HEK293 (cell line): ENCODE measurements around the gene PTPRG.
A peak's percentile ranks its signal among the peaks of the same experiment; 100 is the strongest.

ENCODE experiments used
- BCL11A ChIP-seq: fragments of 450-650 bp; formaldehyde crosslinking; IDR thresholded peaks from 2 replicates; pipeline ENCODE4 v1.5.1; 2016; ENCODE audit warnings: low read depth, missing biosample characterization, missing genetic modification characterization
- FEZF1 ChIP-seq: fragments of 450-650 bp; formaldehyde crosslinking; IDR thresholded peaks from 2 replicates; pipeline ENCODE4 v1.5.1; 2016; ENCODE audit warnings: missing biosample characterization, missing genetic modification characterization
- GLIS2 ChIP-seq: fragments of 450-650 bp; formaldehyde crosslinking; IDR thresholded peaks from 2 replicates; pipeline ENCODE4 v1.5.1; 2016; ENCODE audit warnings: missing biosample characterization, missing genetic modification characterization
- IKZF3 ChIP-seq: fragments of 450-650 bp; IDR thresholded peaks from 2 replicates; pipeline ENCODE4 v1.5.0; 2018; ENCODE audit warnings: missing biosample characterization, mild to moderate bottlenecking, missing genetic modification characterization, moderate library complexity
- KLF8 ChIP-seq: fragments of 450-650 bp; formaldehyde crosslinking; IDR thresholded peaks from 2 replicates; pipeline ENCODE4 v1.5.1; 2016; ENCODE audit warnings: missing biosample characterization, missing genetic modification characterization
- PATZ1 ChIP-seq: fragments of 450-650 bp; formaldehyde crosslinking; IDR thresholded peaks from 2 replicates; pipeline ENCODE4 v1.5.1; 2016; ENCODE audit warnings: missing biosample characterization, missing genetic modification characterization
- SETDB1 ChIP-seq: IDR thresholded peaks from one replicate; pipeline ENCODE4 v1.6.1; 2017; ENCODE audit warnings: mild to moderate bottlenecking, low read length, moderate library complexity, mixed read lengths; ENCODE audit not compliant: insufficient read length
- SP2 ChIP-seq: fragments of 450-650 bp; formaldehyde crosslinking; IDR thresholded peaks from 2 replicates; pipeline ENCODE4 v1.5.1; 2016; ENCODE audit warnings: missing biosample characterization, missing genetic modification characterization
- SP3 ChIP-seq: fragments of 450-650 bp; formaldehyde crosslinking; IDR thresholded peaks from 2 replicates; pipeline ENCODE4 v1.5.1; 2016; ENCODE audit warnings: missing biosample characterization, missing genetic modification characterization
- SP7 ChIP-seq: fragments of 450-650 bp; formaldehyde crosslinking; IDR thresholded peaks from 2 replicates; pipeline ENCODE4 v1.5.1; 2016; ENCODE audit warnings: missing biosample characterization, missing genetic modification characterization
- ZEB2 ChIP-seq: fragments of 450-650 bp; formaldehyde crosslinking; IDR thresholded peaks from 2 replicates; pipeline ENCODE4 v1.5.1; 2016; ENCODE audit warnings: missing biosample characterization, missing genetic modification characterization
- ZFHX2 ChIP-seq: fragments of 450-650 bp; formaldehyde crosslinking; conservative IDR thresholded peaks from 2 replicates; pipeline ENCODE4 v1.5.1; 2016; ENCODE audit warnings: missing biosample characterization, missing genetic modification characterization
- ZFP3 ChIP-seq: fragments of 450-650 bp; formaldehyde crosslinking; IDR thresholded peaks from 2 replicates; pipeline ENCODE4 v1.5.1; 2016; ENCODE audit warnings: low read depth, missing biosample characterization, missing genetic modification characterization
- ZNF146 ChIP-seq: fragments of 450-650 bp; formaldehyde crosslinking; IDR thresholded peaks from 2 replicates; pipeline ENCODE4 v1.5.1; 2016; ENCODE audit warnings: missing biosample characterization, missing genetic modification characterization
- ZNF174 ChIP-seq: fragments of 450-650 bp; formaldehyde crosslinking; IDR thresholded peaks from 2 replicates; pipeline ENCODE4 v1.5.0; 2017; ENCODE audit warnings: missing biosample characterization, mild to moderate bottlenecking, missing genetic modification characterization
- ZNF18 ChIP-seq: fragments of 450-650 bp; formaldehyde crosslinking; IDR thresholded peaks from 2 replicates; pipeline ENCODE4 v1.5.1; 2016; ENCODE audit warnings: missing biosample characterization, missing genetic modification characterization
- ZNF2 ChIP-seq: fragments of 450-650 bp; formaldehyde crosslinking; IDR thresholded peaks from 2 replicates; pipeline ENCODE4 v1.5.1; 2016; ENCODE audit warnings: missing biosample characterization, missing genetic modification characterization
- ZNF23 ChIP-seq: fragments of 450-650 bp; formaldehyde crosslinking; IDR thresholded peaks from 2 replicates; pipeline ENCODE4 v1.5.1; 2016; ENCODE audit warnings: missing biosample characterization, missing genetic modification characterization, borderline replicate concordance
- ZNF24 ChIP-seq: fragments of 450-650 bp; formaldehyde crosslinking; IDR thresholded peaks from 2 replicates; pipeline ENCODE4 v1.5.1; 2016; ENCODE audit warnings: missing biosample characterization, missing genetic modification characterization
- ZNF302 ChIP-seq: fragments of 450-650 bp; formaldehyde crosslinking; IDR thresholded peaks from 2 replicates; pipeline ENCODE4 v1.5.1; 2016; ENCODE audit warnings: missing biosample characterization, missing genetic modification characterization, low read depth
- ZNF335 ChIP-seq: fragments of 450-650 bp; formaldehyde crosslinking; conservative IDR thresholded peaks from 2 replicates; pipeline ENCODE4 v1.5.1; 2016; ENCODE audit warnings: missing biosample characterization, missing genetic modification characterization
- ZNF37A ChIP-seq: fragments of 450-650 bp; IDR thresholded peaks from 2 replicates; pipeline ENCODE4 v1.5.1; 2018; ENCODE audit warnings: missing biosample characterization, missing genetic modification characterization
- ZNF426 ChIP-seq: fragments of 450-650 bp; formaldehyde crosslinking; IDR thresholded peaks from 2 replicates; pipeline ENCODE4 v1.5.1; 2017; ENCODE audit warnings: missing biosample characterization, missing genetic modification characterization, mild to moderate bottlenecking, inconsistent platforms, moderate library complexity
- ZNF549 ChIP-seq: fragments of 450-650 bp; IDR thresholded peaks from 2 replicates; pipeline ENCODE4 v1.5.1; 2018; ENCODE audit warnings: missing biosample characterization, missing genetic modification characterization, mild to moderate bottlenecking, inconsistent platforms, moderate library complexity
- ZNF623 ChIP-seq: fragments of 450-650 bp; formaldehyde crosslinking; IDR thresholded peaks from 2 replicates; pipeline ENCODE4 v1.5.1; 2016; ENCODE audit warnings: missing biosample characterization, missing genetic modification characterization
- ZNF768 ChIP-seq: fragments of 450-650 bp; formaldehyde crosslinking; IDR thresholded peaks from 2 replicates; pipeline ENCODE4 v1.5.1; 2018; ENCODE audit warnings: missing biosample characterization, mild to moderate bottlenecking, missing genetic modification characterization
- ZNF777 ChIP-seq: fragments of 450-650 bp; formaldehyde crosslinking; IDR thresholded peaks from 2 replicates; pipeline ENCODE4 v1.5.1; 2017; ENCODE audit warnings: missing biosample characterization, missing genetic modification characterization, borderline replicate concordance
- ZNF792 ChIP-seq: fragments of 450-650 bp; formaldehyde crosslinking; IDR thresholded peaks from 2 replicates; pipeline ENCODE4 v1.5.1; 2016; ENCODE audit warnings: missing biosample characterization, missing genetic modification characterization
- ZSCAN16 ChIP-seq: fragments of 450-650 bp; formaldehyde crosslinking; IDR thresholded peaks from 2 replicates; pipeline ENCODE4 v1.5.1; 2016; ENCODE audit warnings: missing biosample characterization, missing genetic modification characterization
- TF ChIP-seq, protein P1 (sequence below): fragments of 450-650 bp; formaldehyde crosslinking; IDR thresholded peaks from 2 replicates; pipeline ENCODE4 v1.5.1; 2017; ENCODE audit warnings: missing biosample characterization, missing genetic modification characterization
- TF ChIP-seq, protein P2 (sequence below): fragments of 450-650 bp; formaldehyde crosslinking; IDR thresholded peaks from 2 replicates; pipeline ENCODE4 v1.5.1; 2016; ENCODE audit warnings: missing biosample characterization, missing genetic modification characterization, borderline replicate concordance
- TF ChIP-seq, protein P3 (sequence below): fragments of 450-650 bp; formaldehyde crosslinking; IDR thresholded peaks from 2 replicates; pipeline ENCODE4 v1.5.1; 2016; ENCODE audit warnings: missing biosample characterization, missing genetic modification characterization

PTPRG gene

GRCh38 chr3:61650719-61651410 lies 89.5 kb downstream of the PTPRG start (continued):
- TF ChIP-seq, protein P1, sequence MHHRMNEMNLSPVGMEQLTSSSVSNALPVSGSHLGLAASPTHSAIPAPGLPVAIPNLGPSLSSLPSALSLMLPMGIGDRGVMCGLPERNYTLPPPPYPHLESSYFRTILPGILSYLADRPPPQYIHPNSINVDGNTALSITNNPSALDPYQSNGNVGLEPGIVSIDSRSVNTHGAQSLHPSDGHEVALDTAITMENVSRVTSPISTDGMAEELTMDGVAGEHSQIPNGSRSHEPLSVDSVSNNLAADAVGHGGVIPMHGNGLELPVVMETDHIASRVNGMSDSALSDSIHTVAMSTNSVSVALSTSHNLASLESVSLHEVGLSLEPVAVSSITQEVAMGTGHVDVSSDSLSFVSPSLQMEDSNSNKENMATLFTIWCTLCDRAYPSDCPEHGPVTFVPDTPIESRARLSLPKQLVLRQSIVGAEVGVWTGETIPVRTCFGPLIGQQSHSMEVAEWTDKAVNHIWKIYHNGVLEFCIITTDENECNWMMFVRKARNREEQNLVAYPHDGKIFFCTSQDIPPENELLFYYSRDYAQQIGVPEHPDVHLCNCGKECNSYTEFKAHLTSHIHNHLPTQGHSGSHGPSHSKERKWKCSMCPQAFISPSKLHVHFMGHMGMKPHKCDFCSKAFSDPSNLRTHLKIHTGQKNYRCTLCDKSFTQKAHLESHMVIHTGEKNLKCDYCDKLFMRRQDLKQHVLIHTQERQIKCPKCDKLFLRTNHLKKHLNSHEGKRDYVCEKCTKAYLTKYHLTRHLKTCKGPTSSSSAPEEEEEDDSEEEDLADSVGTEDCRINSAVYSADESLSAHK (tag by site-specific recombination): 0 out of 2 replicates have a peak, but pooled peaks have one; percentile 65
- TF ChIP-seq BCL11A (tag by site-specific recombination): peak; percentile 71; the same call in 1 of the 2 replicates
- no peak for TF ChIP-seq SETDB1
- no peak for TF ChIP-seq ZNF23 (tag by site-specific recombination)
- TF ChIP-seq KLF8 (tag by site-specific recombination): no peak
- no peak for TF ChIP-seq ZNF146 (tag by site-specific recombination)
- no peak for TF ChIP-seq ZNF623 (tag by site-specific recombination)
- TF ChIP-seq SP2: no peak
- TF ChIP-seq ZSCAN16: no peak
- TF ChIP-seq SP7 (tag by site-specific recombination): peak; percentile 57; the same call in 1 of the 2 replicates
- TF ChIP-seq ZNF174: no peak
- no peak for TF ChIP-seq PATZ1 (tag by site-specific recombination)
- no peak for TF ChIP-seq ZNF2 (tag by site-specific recombination)
- TF ChIP-seq ZNF302 (tag by site-specific recombination): no peak
- no peak for TF ChIP-seq ZNF777 (tag by site-specific recombination)
- 0 out of 2 replicates have a peak, but pooled peaks have one; percentile 5 for TF ChIP-seq ZNF426 (tag by site-specific recombination)
- no peak for TF ChIP-seq SP3
- TF ChIP-seq, protein P2, sequence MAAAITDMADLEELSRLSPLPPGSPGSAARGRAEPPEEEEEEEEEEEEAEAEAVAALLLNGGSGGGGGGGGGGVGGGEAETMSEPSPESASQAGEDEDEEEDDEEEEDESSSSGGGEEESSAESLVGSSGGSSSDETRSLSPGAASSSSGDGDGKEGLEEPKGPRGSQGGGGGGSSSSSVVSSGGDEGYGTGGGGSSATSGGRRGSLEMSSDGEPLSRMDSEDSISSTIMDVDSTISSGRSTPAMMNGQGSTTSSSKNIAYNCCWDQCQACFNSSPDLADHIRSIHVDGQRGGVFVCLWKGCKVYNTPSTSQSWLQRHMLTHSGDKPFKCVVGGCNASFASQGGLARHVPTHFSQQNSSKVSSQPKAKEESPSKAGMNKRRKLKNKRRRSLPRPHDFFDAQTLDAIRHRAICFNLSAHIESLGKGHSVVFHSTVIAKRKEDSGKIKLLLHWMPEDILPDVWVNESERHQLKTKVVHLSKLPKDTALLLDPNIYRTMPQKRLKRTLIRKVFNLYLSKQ (tag by site-specific recombination): no peak
- no peak for TF ChIP-seq ZFHX2 (tag by site-specific recombination)
- peak; percentile 70; the same call in 1 of the 2 replicates for TF ChIP-seq ZNF18 (tag by site-specific recombination)
- TF ChIP-seq ZNF768 (tag by site-specific recombination): no peak
- no peak for TF ChIP-seq GLIS2 (tag by site-specific recombination)
- no peak for TF ChIP-seq IKZF3
- peak; percentile 87 for TF ChIP-seq FEZF1 (tag by site-specific recombination)
- no peak for TF ChIP-seq ZNF549 (tag by site-specific recombination)
- peak; percentile 30; the same call in 1 of the 2 replicates for TF ChIP-seq ZNF335 (tag by site-specific recombination)
- 0 out of 2 replicates have a peak, but pooled peaks have one; percentile 5 for TF ChIP-seq ZFP3 (tag by site-specific recombination)
- TF ChIP-seq ZEB2 (tag by site-specific recombination): peak; percentile 78
- TF ChIP-seq, protein P3, sequence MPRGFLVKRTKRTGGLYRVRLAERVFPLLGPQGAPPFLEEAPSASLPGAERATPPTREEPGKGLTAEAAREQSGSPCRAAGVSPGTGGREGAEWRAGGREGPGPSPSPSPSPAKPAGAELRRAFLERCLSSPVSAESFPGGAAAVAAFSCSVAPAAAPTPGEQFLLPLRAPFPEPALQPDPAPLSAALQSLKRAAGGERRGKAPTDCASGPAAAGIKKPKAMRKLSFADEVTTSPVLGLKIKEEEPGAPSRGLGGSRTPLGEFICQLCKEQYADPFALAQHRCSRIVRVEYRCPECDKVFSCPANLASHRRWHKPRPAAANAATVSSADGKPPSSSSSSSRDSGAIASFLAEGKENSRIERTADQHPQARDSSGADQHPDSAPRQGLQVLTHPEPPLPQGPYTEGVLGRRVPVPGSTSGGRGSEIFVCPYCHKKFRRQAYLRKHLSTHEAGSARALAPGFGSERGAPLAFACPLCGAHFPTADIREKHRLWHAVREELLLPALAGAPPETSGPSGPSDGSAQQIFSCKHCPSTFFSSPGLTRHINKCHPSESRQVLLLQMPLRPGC (tag by site-specific recombination): 0 out of 2 replicates have a peak, but pooled peaks have one; percentile 27
- TF ChIP-seq ZNF792 (tag by site-specific recombination): no peak
- peak; percentile 62; the same call in 1 of the 2 replicates for TF ChIP-seq ZNF24 (tag by site-specific recombination)
- TF ChIP-seq ZNF37A (tag by site-specific recombination): no peak
